NK-92 (cell line): ENCODE results near the gene EP400.

Experiments used
- DNase-seq: peaks from one replicate; lab custom pipeline; 2025; ENCODE audit not compliant: unreplicated experiment; lab: John Stamatoyannopoulos, UW

The EP400 gene

GRCh38 chr12:132111654-132112304 lies 162.0 kb downstream of the EP400 start:
- no peak for DNase-seq

GRCh38 chr12:132114667-132115066 lies 164.9 kb downstream of the EP400 start:
- DNase-seq: no peak

GRCh38 chr12:132115500-132115899 lies 165.8 kb downstream of the EP400 start:
- no peak for DNase-seq

- DNase-seq: no peak
Measured at GRCh38 chr12:132116709-132117557, 167.2 kb downstream of the EP400 start.

- DNase-seq: no peak
Measured at GRCh38 chr12:132117558-132117875, 167.8 kb downstream of the EP400 start.

GRCh38 chr12:132118876-132119275 lies 169.1 kb downstream of the EP400 start:
- no peak for DNase-seq

- DNase-seq: no peak
Measured at GRCh38 chr12:132121283-132121682, 171.5 kb downstream of the EP400 start.

- no peak for DNase-seq
Measured at GRCh38 chr12:132123970-132124765, 174.4 kb downstream of the EP400 start.

- DNase-seq: no peak
Measured at GRCh38 chr12:132124766-132125425, 175.2 kb downstream of the EP400 start.

GRCh38 chr12:132125736-132126135 lies 176.0 kb downstream of the EP400 start:
- no peak for DNase-seq

- no peak for DNase-seq
Measured at GRCh38 chr12:132127041-132127440, 177.3 kb downstream of the EP400 start.

- DNase-seq: no peak
Measured at GRCh38 chr12:132129007-132129406, 179.3 kb downstream of the EP400 start.

GRCh38 chr12:132130690-132131089 lies 180.9 kb downstream of the EP400 start:
- DNase-seq: no peak
